Glomerular endothelial cell (primary cell): Measurements from ENCODE around the gene TMEM129. TPM values are rescaled to one million over a fixed set of nuclear protein-coding genes. Genes with fewer than 3 reads are reported as not detected.

ENCODE experiments used
- DNase-seq: peaks from one replicate; pipeline ENCODE4 v3.0.0-alpha.2; 2011; ENCODE audit warnings: low read depth, low spot score; ENCODE audit errors: extremely low read depth
- total RNA-seq: library from RNA; depleted of rRNA; stranded (reverse); fragments of >200 nt; gene quantifications from 2 replicates; pipeline ENCODE4 v1.2.3, GENCODE V29; 2015

The TMEM129 gene
- total RNA-seq, 1 donor from 2014 or later = 49.5 TPM

GRCh38 chr4:1758306-1759121 is 37.4 kb upstream of the TMEM129 start:
- no peak for DNase-seq

- no peak for DNase-seq
Observed at GRCh38 chr4:1757836-1758235, 36.7 kb upstream of the TMEM129 start.

- DNase-seq = no peak
Observed at GRCh38 chr4:1756893-1757779, 36.0 kb upstream of the TMEM129 start.

GRCh38 chr4:1756079-1756478 is 35.0 kb upstream of the TMEM129 start:
- DNase-seq = no peak

- no peak for DNase-seq
Observed at GRCh38 chr4:1755297-1755696, 34.2 kb upstream of the TMEM129 start.

- no peak for DNase-seq
Observed at GRCh38 chr4:1754336-1754735, 33.2 kb upstream of the TMEM129 start.

- no peak for DNase-seq
Observed at GRCh38 chr4:1753697-1754311, 32.7 kb upstream of the TMEM129 start.

GRCh38 chr4:1753294-1753696 is 32.2 kb upstream of the TMEM129 start:
- DNase-seq = no peak

- DNase-seq = no peak
Observed at GRCh38 chr4:1752284-1753041, 31.3 kb upstream of the TMEM129 start.

GRCh38 chr4:1751919-1752283 is 30.8 kb upstream of the TMEM129 start:
- no peak for DNase-seq

GRCh38 chr4:1751155-1751918 is 30.2 kb upstream of the TMEM129 start:
- no peak for DNase-seq

GRCh38 chr4:1750381-1751154 is 29.4 kb upstream of the TMEM129 start:
- no peak for DNase-seq

GRCh38 chr4:1749826-1750225 is 28.7 kb upstream of the TMEM129 start:
- no peak for DNase-seq

- DNase-seq = no peak
Observed at GRCh38 chr4:1749370-1749769, 28.2 kb upstream of the TMEM129 start.

GRCh38 chr4:1748465-1748995 is 27.4 kb upstream of the TMEM129 start:
- no peak for DNase-seq

GRCh38 chr4:1747603-1747967 is 26.5 kb upstream of the TMEM129 start:
- no peak for DNase-seq

- DNase-seq = no peak
Observed at GRCh38 chr4:1746919-1747602, 25.9 kb upstream of the TMEM129 start.

- DNase-seq = no peak
Observed at GRCh38 chr4:1746265-1746691, 25.2 kb upstream of the TMEM129 start.
